GM18873 (cell line): Measurements from ENCODE around the gene PON3.
"Not testable (repeated sequence)": the region's sequence is repeated elsewhere in the genome, so short reads cannot be mapped to it uniquely, and the experiment has no call there.

ENCODE experiments used
- ATAC-seq: cut with Tn5 transposase; IDR thresholded peaks from one replicate; pipeline ENCODE4 v1.9.1; 2021; ENCODE audit warnings: mild to moderate bottlenecking, moderate library complexity, moderate number of reproducible peaks; ENCODE audit not compliant: unreplicated experiment, low FRiP score

The PON3 gene

DNA sequence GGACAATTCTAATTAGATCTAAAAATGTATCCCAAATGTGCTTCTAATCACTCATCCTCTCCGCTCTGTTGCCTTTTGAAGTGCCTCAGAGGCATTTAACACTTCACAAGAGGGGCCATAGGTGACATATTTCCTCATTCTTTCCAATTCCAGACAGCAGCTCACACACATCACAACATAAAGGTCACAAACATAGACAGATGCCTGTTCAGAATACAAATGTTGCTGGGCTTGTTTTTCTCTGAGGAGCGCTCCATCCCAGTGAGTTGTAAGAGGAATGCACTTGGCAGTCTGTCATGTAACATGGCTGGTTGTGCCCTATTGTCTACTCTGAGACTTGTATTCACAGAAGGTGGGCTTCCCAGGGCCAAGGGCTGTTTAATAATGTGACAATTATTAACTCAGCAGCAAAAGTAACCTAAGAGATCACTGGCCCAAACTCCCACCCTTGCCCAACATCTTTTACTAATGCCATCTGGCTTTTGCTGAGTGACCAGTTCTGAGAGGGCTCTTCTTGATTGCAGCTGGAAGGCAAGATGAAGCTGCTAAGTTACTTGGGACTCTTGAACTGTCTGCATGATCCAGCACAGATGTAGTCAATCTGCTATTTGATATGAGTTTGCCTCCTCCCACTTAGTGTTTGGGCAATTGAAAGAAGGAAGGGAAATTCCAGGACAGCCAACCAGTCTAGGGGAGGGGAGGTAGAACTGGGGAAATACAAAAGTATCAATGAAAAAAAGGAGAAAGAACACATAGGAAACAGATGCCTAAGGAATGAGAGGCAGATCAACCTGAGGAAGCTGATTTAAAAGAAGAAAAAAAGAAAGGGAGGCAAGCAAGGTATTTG lies 25.0 kb upstream of the PON3 start:
- ATAC-seq, result no peak

DNA sequence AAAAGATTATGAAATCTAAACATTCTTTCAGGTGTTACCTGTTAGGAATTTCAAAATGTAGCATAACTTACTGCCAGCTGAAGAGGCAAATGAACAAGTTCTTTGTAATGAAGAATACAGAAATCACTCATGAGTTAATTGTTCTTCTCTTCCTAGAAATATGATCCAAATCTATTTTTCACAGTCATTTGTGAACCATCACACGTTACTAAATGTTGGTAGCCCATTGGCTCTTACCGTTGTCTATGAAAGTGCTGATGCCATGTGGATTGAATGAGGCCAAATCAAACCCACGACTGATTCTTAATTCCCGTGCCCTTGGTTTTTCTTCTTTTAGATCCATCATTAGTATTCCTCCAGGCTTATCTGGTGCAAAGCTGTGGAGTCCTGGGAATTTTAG lies 15.9 kb upstream of the PON3 start:
- ATAC-seq, result no peak

DNA sequence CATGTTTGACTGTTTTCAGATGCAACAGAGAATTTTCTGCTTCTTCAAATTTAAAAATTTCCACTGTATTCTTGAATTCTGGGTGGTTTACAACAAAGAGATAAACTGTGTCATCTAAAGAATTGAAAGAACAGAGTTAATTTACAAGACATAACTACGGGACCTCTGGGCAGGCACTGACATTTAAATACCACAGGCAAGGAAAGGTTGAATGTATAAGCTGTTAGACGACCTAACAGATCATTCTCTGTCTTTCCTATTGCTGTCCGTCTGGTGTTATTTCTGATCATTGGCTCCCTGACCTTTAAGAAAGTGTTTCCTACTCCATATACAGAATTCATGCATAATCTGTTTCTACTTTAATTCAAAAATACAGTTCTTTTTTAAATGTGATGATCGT lies 15.5 kb upstream of the PON3 start:
- no peak for ATAC-seq

DNA sequence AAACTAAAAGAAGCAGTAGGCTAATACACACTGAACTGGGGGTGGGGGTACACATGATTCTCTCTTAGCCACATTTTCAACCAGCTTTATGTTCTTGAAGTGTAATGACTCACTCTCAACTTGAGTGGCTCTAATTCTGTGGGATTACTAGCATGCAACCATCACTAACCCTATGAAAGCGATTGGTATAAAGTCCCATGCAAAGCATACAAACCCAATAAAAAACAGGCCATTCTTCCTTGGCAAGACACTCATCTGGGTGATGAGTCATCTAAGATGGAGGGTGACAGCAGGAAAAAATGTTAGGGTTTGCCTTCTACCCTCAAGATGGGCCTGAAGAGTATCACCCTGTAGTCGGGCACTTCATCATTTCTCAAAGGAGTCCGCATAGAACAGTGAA lies 14.9 kb upstream of the PON3 start:
- no peak for ATAC-seq

DNA sequence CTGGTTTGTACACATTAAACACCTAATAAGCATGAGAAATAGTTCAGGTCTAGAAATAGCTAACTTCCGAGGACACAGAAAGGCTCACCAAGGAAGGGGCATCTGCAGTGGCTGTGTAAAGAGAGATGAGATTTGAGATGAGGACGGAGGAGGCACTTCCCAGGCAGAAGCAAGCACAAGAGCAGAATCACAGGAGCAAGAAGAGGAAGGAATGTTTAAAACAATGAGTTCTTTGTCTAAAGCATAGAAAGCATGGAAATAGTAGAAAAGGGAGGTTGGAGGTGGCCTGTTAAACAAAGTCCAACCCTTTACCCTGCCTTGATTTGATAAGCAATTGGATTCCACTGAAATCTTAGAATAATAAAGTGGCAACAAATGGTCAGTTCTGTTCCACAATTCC lies 11.6 kb upstream of the PON3 start:
- ATAC-seq, result no peak

DNA sequence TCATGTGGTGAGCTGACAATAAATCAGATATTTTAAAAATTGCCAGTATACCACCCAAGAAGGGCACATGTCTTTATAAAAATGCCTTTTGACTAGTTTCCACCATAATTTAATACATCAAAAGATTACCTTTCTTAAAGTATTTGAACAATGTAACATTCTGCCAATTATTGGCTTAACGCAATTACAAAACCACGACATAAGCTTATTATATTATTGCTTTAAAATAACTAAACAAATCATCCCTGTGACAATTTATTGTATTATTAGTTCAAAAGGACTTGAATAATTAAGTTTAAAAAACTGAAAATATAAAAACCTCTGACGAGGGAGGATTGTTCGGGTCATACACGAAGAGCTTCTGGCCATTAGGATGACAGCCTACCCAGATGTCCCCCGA lies 9.6 kb upstream of the PON3 start:
- ATAC-seq, result no peak

DNA sequence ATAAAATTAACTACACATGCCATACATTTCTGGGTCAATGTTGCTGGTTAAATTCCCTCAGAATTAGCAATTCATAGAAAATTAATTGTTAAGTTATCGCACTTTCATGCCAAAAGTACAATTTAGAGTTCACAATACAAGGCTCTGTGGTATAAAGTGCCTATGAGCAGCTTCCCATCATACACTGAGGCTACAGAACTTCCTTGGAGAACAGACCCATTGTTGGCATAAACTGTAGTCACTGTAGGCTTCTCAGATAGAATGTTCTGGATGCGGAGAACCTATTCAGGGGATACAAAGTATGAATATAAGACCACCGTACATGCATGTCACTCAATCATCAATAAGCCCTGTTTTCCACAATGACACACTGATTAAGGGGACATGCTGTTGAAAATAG lies 9.0 kb upstream of the PON3 start:
- ATAC-seq, result no peak

DNA sequence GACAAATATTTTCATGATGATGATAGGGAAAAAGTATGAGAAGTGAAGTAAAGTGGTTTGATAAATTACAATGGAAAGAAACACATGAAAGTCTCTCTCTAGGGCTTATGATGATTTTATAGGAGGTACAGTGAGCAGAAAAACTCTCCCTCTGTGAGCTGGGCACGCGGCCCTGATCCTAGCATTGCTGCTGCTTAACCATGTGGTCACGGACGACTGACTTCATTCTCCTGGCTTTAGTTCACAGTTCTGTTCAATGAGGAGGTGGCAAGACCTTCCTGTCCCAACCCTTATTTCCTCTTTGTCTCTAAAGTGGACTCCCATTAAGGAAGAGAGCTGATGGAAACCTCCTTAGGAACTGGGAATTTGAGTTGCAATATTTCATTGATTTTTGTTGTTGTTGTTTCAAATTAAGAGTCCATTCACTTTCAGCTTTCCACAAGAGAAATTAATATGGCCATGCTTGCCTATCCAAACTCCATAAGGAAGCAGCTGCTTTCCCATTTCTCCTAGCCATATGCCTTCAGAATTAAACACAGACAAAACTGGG lies 8.2 kb upstream of the PON3 start:
- ATAC-seq, result no peak

DNA sequence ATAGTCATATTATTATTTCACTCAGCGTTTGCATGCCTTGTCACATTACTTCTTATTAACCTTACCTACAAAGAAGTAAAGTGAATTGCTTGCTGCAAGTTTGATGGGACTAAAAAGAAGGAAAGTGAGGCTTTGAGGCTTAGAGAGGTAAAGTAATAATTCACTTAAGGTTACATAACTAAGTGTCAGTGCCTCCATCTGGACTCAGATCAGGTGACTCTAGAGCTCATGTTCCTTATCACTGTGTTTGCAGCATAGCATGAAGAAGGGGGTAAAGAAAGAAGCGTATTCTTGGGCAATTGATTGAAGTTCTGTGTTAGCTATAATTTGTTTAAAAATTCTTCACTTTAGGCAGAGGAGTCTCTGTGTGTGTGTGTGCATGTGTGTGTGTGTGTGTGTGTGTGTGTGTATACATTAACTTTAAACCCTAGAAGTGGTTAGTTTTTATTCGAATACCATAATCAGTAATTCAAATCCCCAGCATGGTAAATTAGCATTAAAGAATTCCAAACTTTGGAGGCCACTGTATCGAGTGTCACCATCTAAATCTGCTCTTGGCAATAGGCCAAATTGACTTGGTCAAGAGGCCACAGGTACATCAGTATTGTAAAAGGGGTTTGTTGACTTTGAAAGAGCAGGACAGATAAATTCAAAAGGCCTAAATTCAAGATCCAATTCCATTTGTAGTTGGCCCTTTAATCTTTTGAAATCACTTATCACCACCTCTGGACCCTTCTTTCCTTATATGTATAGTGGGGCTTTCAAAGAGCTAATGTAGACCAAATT lies 2.2 kb upstream of the PON3 start:
- ATAC-seq, result no peak

DNA sequence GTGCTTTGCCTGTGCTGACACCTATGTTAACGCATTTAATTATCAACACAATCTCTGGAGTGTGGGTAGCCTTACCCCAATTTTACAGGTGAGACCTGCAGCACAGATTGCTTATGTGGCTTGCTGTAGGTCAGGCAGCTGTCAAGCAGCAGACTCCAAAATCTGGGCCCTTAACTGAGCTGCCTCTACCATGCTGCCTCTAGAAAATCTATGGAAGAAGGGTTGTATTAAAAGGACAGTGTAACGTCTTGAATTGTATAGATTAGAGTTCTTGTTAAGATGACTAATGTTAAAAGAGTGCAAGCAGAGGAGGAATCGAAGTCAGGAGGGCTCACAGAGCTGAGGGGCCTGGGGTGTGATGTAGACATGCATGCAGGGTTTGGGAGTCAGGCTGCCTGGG lies 1.2 kb upstream of the PON3 start:
- ATAC-seq, result no peak

DNA sequence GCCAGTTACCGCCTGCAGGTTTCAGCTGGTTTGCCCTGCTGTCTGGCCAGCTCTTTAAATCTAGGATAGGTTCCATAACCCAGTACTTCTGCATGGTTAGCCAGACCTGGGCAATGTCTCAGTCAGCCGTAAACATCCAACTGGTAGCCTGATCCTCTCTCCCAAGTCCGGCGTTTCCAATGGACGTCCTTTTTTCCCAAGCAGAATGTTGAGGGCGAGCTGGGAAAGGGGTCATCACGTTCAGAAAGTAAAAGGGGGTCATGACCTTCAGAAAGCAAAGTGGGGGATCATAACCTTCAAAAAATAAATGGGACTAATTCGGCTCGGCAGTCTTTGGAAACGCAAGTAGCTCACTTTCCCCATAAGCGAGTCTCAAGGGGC lies 430 bp downstream of the PON3 start:
- ATAC-seq, result no peak

DNA sequence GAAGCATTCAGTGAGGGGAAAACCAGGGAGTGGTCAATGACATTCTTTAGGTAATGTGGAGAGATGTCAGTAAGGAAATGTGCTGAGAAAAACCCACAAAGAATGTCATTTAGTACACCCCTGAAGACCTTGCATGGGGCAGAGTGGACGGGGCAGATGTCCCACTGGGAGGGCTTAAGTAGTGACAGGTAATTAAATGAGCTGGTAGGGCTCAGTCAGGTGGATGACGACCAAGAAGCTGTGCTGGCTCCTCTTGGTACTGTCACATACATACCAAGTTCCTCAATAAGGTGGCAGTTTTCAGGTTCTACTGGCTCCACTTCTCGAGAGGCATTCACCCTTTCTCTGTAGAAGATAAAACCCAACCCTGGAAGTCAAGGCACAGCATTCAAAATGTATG lies 1.8 kb downstream of the PON3 start:
- no peak for ATAC-seq

DNA sequence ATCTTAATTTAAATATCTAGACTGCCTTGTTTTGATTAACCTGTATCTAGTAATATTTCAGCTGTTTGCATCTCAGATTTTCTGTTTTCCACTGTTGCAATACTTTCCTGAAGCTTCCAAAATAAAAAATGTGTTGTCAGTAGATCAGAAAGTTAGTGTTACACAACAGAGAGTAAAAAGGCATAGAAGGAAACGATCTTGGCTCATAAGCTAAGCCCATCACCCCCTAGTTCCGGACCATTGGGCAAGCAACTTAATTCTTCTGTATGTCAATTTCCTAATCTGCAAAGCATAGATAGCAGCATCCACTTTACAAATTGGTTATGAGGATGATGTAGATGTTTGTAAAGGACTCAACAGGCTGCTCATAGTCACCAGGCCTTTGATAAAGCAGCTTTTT lies 4.4 kb downstream of the PON3 start:
- no peak for ATAC-seq

DNA sequence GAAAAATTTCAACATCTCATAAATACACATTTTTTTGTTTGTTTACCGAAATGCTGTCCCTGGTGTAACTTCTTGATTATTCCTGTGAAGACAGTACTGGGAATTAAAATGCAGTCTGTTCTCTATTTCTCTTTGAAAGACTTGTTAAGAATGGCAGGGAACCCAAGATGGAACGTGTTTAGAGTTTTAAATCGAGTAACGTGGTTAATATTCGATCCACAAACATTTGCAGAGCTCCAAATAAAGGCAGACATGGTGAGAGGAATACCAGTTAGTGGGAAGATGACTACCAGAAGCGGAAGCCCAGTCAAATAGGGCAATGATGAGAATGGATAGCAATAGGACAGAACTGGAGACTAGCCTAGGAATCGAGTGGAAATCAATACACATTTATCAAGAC lies 6.7 kb downstream of the PON3 start:
- ATAC-seq, result no peak

DNA sequence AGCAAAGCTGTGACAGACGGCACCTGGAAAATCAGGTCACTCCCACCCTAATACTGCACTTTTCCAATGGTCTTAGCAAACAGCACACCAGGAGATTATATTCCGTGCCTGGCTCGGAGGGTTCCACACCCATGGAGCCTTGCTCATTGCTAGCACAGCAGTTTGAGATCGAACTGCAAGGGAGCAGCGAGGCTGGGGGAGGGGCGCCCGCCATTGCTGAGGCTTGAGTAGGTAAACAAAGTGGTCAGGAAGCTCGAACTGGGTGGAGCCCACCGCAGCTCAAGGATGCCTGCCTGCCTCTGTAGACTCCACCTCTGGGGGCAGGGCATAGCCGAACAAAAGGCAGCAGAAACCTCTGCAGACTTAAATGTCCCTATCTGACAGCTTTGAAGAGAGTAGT lies 16.7 kb downstream of the PON3 start:
- not testable (repeated sequence) for ATAC-seq

DNA sequence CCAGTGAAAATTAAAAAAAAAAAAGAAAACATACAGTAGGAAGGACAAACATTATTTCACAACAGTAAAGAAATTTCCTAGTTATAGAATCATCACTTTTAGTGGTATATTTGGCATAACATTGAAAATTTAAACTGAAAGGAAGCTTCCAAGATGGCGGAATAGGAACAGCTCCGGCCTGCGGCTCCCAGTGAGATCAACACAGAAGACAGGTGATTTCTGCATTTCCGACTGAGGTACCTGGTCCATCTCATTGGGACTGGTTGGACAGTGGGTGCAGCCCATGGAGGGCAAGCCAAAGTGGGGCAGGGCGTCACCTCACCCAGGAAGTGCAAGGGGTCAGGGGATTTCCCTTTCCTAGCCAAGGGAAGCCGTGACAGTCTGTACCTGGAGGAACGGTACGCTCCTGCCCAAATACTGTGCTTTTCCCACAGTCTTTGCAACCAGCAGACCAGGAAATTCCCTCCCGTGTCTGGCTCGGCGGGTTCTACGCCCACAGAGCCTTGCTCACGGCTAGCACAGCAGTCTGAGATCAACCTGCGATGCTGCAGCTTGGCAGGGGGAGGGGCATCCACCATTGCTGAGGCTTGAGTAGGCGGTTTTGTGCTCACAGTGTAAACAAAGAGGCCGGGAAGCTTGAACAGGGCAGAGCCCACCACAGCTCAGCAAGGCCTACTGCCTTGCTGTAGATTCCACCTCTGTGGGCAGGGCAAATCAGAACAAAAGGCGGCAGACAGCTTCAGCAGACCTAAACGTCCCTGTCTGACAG lies 19.4 kb downstream of the PON3 start:
- ATAC-seq, result no peak

DNA sequence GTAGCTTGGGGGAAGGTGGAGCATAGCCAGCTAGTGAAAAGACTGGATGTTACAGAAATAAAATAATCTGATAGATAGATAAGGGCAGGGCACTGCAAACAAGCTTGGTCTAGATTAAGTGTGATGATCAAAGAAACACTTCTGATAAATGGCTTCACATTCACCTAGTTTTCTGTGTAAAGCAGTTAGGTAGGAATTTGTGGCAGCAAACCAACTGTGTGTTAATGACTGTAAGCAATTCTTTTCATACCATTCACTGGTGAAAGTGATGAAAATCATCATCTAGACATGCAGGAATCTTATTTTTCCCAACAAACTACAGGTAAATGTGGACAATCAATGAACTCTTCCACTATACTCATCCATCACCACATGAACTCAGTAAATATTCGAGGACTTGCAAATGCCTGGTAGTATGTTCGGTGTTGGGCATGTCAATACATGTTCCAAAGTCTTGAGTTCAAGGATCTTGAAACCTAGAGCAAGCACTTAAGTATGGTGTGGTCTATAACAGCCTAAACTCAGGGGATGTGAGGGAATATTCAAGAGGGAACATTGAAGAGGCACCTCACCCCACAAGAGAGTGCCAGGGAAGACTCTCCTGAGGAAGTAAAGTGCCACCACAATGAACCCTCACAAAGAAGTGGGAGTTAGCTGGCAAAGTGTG lies 20.5 kb downstream of the PON3 start:
- no peak for ATAC-seq

DNA sequence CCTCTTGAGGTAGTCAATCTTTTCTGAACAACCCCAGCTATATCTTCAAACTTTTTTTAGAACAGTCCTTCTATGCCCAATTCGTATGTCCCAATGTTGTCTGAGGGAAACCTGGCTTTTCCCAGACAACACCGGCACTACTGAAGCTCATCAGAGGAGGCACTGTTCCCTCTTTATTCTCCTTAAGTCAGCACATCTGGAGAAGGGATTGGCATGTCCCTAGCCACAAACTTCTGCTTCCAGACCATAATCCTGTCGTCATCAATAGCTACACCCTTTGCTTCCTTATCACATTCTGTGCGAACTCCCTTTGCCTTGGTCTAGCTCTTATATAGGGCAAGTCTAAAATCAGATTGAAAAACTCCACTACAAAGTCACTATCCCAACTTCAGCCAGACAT lies 22.9 kb downstream of the PON3 start:
- ATAC-seq, result no peak

DNA sequence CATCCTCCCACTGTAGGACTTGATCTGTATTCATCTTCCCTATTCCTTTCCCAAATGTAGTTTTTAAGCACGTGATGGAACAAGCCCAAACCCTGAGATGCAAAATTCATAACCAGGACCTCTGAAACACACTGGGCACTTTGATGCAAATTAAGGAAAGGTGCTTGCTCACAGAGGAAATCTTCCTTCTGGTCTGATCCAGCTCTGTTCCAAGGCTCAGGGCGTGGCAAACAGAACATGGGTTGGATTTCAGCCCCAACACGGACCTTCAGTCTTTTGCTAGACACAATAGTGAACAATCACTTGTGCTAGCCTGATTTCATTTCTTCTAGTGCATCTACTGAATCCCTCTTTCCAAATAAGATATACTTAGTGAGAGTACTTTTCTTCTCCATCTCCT lies 27.9 kb downstream of the PON3 start:
- no peak for ATAC-seq

DNA sequence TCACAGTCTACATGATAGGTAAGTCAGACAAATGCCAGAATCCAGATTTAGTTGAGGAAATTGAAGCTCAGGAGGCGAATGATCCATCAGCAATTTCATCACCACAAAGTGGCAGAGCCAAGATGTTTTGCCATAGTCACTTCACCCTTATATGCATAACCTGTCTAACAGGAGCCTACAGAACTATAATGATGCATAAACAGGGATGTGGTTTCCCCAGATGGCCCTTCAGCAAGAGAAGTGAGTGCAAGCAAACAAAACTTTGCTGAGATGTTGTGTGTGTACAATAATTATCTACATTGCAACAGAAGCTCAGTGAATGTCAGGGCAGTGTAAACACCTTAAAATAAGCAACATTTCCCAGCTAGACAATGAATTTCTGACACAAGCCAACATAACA lies 28.6 kb downstream of the PON3 start:
- no peak for ATAC-seq
